IMR-90 (cell line): ENCODE measurements around the gene PRSS1. TPM values are rescaled to one million over a fixed set of nuclear protein-coding genes. Genes with fewer than 3 reads are reported as not detected.

Source experiments
- ATAC-seq: fragments of 200-7000 bp; cut with Tn5 transposase; 2 replicates; pipeline ENCODE4 v1.9.1; 2020; ENCODE audit warnings: low read depth, mild to moderate bottlenecking, moderate library complexity
- BruUV-seq: library from RNA; stranded (reverse); fragments of 400-500 nt; replicated peaks from 2 replicates; lab custom pipeline; 2021; lab: Mats Ljungman, UMichigan
- CTCF ChIA-PET: fragments of 300-600 bp; formaldehyde crosslinking; extraction: SDS; loops from one replicate; lab custom pipeline; 2021; ENCODE audit warnings: antibody characterized with exemption; lab: Yijun Ruan, JAX
- POLR2A ChIA-PET: fragments of 300-600 bp; sonication (Branson Sonifier 250); formaldehyde crosslinking; loops from one replicate; lab custom pipeline; 2022; ENCODE audit warnings: antibody characterized with exemption; ENCODE audit not compliant: unreplicated experiment; lab: Charles Lee
- DNase-seq: peaks from one replicate; pipeline ENCODE4 v3.0.0; 2013
- H2AFZ ChIP-seq: replicated peaks from 2 replicates; pipeline ENCODE3; 2013; ENCODE audit warnings: low read length, mild to moderate bottlenecking; ENCODE audit not compliant: poor library complexity
- H2AK5ac ChIP-seq: 2 replicates; pipeline ENCODE4 v1.6.1; 2013; ENCODE audit warnings: low read depth, low read length, inconsistent platforms
- H2AK9ac ChIP-seq: replicated peaks from 2 replicates; pipeline ENCODE3; 2013; ENCODE audit warnings: mild to moderate bottlenecking, low read depth, low read length, moderate library complexity; ENCODE audit not compliant: poor library complexity
- H2BK120ac ChIP-seq: 2 replicates; pipeline ENCODE4 v1.6.1; 2013; ENCODE audit warnings: low read depth, low read length, inconsistent platforms
- H2BK15ac ChIP-seq: 3 replicates; pipeline ENCODE4 v1.6.1; 2013; ENCODE audit warnings: low read depth, low read length, inconsistent platforms
- H2BK20ac ChIP-seq: 2 replicates; pipeline ENCODE4 v1.6.1; 2013; ENCODE audit warnings: low read depth, mild to moderate bottlenecking, inconsistent platforms, low read length, moderate library complexity
- H2BK5ac ChIP-seq: 2 replicates; pipeline ENCODE4 v1.6.1; 2013; ENCODE audit warnings: mild to moderate bottlenecking, low read depth, low read length, inconsistent platforms; ENCODE audit not compliant: poor library complexity, severe bottlenecking
- H3K14ac ChIP-seq: replicated peaks from 2 replicates; pipeline ENCODE4 v1.6.1; 2013; ENCODE audit warnings: low read depth, low read length, inconsistent platforms
- H3K18ac ChIP-seq: 2 replicates; pipeline ENCODE4 v1.6.1; 2013; ENCODE audit warnings: low read depth, low read length, control low read depth
- H3K23ac ChIP-seq: 2 replicates; pipeline ENCODE4 v1.6.1; 2013; ENCODE audit warnings: low read depth, low read length, inconsistent platforms
- H3K27ac ChIP-seq: 2 replicates; pipeline ENCODE4 v1.5.1; 2013; ENCODE audit warnings: mild to moderate bottlenecking, control low read depth, low read length; ENCODE audit not compliant: insufficient read depth
- H3K27me3 ChIP-seq: 2 replicates; pipeline ENCODE4 v1.6.1; 2013; ENCODE audit warnings: low read length; ENCODE audit not compliant: control insufficient read depth, insufficient read depth
- H3K36me3 ChIP-seq: 2 replicates; pipeline ENCODE4 v1.6.1; 2013; ENCODE audit warnings: low read length, mixed read lengths; ENCODE audit not compliant: control insufficient read depth, insufficient read depth
- H3K4ac ChIP-seq: 2 replicates; pipeline ENCODE4 v1.6.1; 2013; ENCODE audit warnings: low read depth, low read length, inconsistent platforms
- H3K4me1 ChIP-seq: 2 replicates; pipeline ENCODE4 v1.6.1; 2013; ENCODE audit warnings: low read length, mixed read lengths; ENCODE audit not compliant: control insufficient read depth, insufficient read depth
- H3K4me2 ChIP-seq: 2 replicates; pipeline ENCODE4 v1.6.1; 2013; ENCODE audit warnings: low read depth, mild to moderate bottlenecking, control low read depth, low read length, moderate library complexity
- H3K4me3 ChIP-seq: 2 replicates; pipeline ENCODE4 v1.5.1; 2013; ENCODE audit warnings: low read depth, mild to moderate bottlenecking, control low read depth, low read length, moderate library complexity; ENCODE audit not compliant: insufficient read depth
- H3K56ac ChIP-seq: 2 replicates; pipeline ENCODE4 v1.6.1; 2013; ENCODE audit warnings: low read length, inconsistent platforms; ENCODE audit not compliant: insufficient read depth; ENCODE audit errors: extremely low read depth
- H3K79me1 ChIP-seq, 2 experiments: 2 replicates each; pipeline ENCODE4 v1.6.1; 2013; ENCODE audit warnings: low read length in 2 of 2, inconsistent platforms in 1 of 2, low read depth in 1 of 2
- H3K9ac ChIP-seq: 2 replicates; pipeline ENCODE4 v1.6.1; 2013; ENCODE audit warnings: low read depth, low read length, control low read depth
- H3K9me1 ChIP-seq: 2 replicates; pipeline ENCODE4 v1.6.1; 2013; ENCODE audit warnings: low read length, inconsistent platforms; ENCODE audit not compliant: insufficient read depth
- H3K9me3 ChIP-seq: 2 replicates; pipeline ENCODE4 v1.6.1; 2013; ENCODE audit warnings: low read length; ENCODE audit not compliant: control insufficient read depth, insufficient read depth
- H4K20me1 ChIP-seq: 2 replicates; pipeline ENCODE4 v1.6.1; 2013; ENCODE audit warnings: low read length, inconsistent platforms; ENCODE audit not compliant: insufficient read depth
- H4K5ac ChIP-seq: 2 replicates; pipeline ENCODE4 v1.6.1; 2013; ENCODE audit warnings: mild to moderate bottlenecking, low read depth, low read length, control low read depth
- H4K8ac ChIP-seq, 2 experiments: 2 replicates each; pipeline ENCODE4 v1.6.1; 2013; ENCODE audit warnings: low read depth in 2 of 2, low read length in 2 of 2, control low read depth in 1 of 2, inconsistent platforms in 1 of 2
- H4K91ac ChIP-seq: 2 replicates; pipeline ENCODE4 v1.6.1; 2013; ENCODE audit warnings: low read depth, low read length, inconsistent platforms; ENCODE audit not compliant: insufficient read depth
- BHLHE40 ChIP-seq: fragments of 150-350 bp; IDR thresholded peaks from 2 replicates; pipeline ENCODE4 v1.6.1; 2016; ENCODE audit warnings: mild to moderate bottlenecking, low read depth, low read length
- WGBS, 2 experiments: methylation state at CpG; one replicate each; pipeline versions ENCODE4 v1.1.5 to v1.1.7; 2013; ENCODE audit warnings: missing lambda C conversion rate in 2 of 2; ENCODE audit not compliant: insufficient read length in 1 of 2; ENCODE audit errors: extremely low coverage in 2 of 2; 5-methylcytosine and 5-hydroxymethylcytosine counted together
- dilution Hi-C: fragments of 300-500 bp; cut with HindIII; formaldehyde crosslinking; loops from one replicate; pipeline ENCODE4 v1.14.3; 2018; ENCODE audit warnings: low sequenced_read_pairs; ENCODE audit not compliant: unreplicated experiment
- in situ Hi-C: fragments of 300-500 bp; cut with MboI; formaldehyde crosslinking; loops from 3 replicates; pipeline ENCODE4 v1.14.3; 2019; ENCODE audit warnings: low sequenced_read_pairs, inconsistent platforms, mixed read lengths
- intact Hi-C: fragments of 100-400 bp; cut with micrococcal nuclease; formaldehyde crosslinking; loops from 2 replicates; pipeline ENCODE4 v1.10.0; 2022
- polyA plus RNA-seq, 3 experiments: library from polyadenylated mRNA; depleted of rRNA; stranded (reverse); fragments of >200 nt; gene quantifications; 2 replicates each; pipeline ENCODE4 v1.2.3, GENCODE V29; 2012; ENCODE audit warnings: low replicate concordance in 1 of 3
- total RNA-seq: library from RNA; depleted of rRNA; stranded (reverse); fragments of >200 nt; gene quantifications from 2 replicates; pipeline ENCODE4 v1.2.3, GENCODE V29; 2012

PRSS1 gene
- total and polyA plus RNA-seq, 2 of the 4 experiments (the other 2 are of a cell fraction), result not detected

GRCh38 chr7:142795339-142795863, 46.1 kb downstream of the PRSS1 start:
- Histone ChIP-seq H2AFZ (no peak overlapping the region), H3K4me2 (no peak overlapping the region), H3K56ac (no peak overlapping the region), H4K8ac (no peak overlapping the region), H3K27me3 (peaks cover 59% of the 10 kb centered on the region), H3K9ac (no peak overlapping the region), H2AK9ac (no peak overlapping the region), H3K9me1 (no peaks in the 10 kb centered on the region), H3K27ac (no peak overlapping the region), H3K4me1 (no peaks in the 10 kb centered on the region), H3K4ac (no peak overlapping the region), H2BK5ac (no peak overlapping the region), H3K23ac (no peak overlapping the region), H3K4me3 (no peak overlapping the region), H3K79me1 (no peaks in the 10 kb centered on the region), H3K9me3 (no peaks in the 10 kb centered on the region), H3K18ac (no peak overlapping the region), H4K5ac (no peak overlapping the region), H3K36me3 (no peaks in the 10 kb centered on the region), H4K91ac (no peak overlapping the region), H3K14ac (no peak overlapping the region), H2BK120ac (no peak overlapping the region), H4K20me1 (no peaks in the 10 kb centered on the region), H2BK15ac (no peak overlapping the region), H2BK20ac (no peak overlapping the region), H2AK5ac (no peak overlapping the region)
- POLR2A ChIA-PET, result no interaction called here
- no peak for TF ChIP-seq BHLHE40
- CTCF ChIA-PET, result interaction anchor here (1.5 kb wide), 1 partner anchor 16 kb away, joined by 4 read pairs; no protein-coding TSS in a partner anchor
- no TSS peak for BruUV-seq
- dilution Hi-C loops, result loop anchor here (25.0 kb wide), 1 partner anchor 283 kb away; no protein-coding TSS in a partner anchor
- WGBS, 2 experiments, result no CpG with 5 or more reads among the region's 5 CpGs
- in situ Hi-C loops, result no loop called here
- ATAC-seq (no peak), DNase-seq (no peak)
- intact Hi-C loops, result no loop called here
